Transverse colon (tissue), 4 donors: Measurements from ENCODE around the gene HSD17B8. TPM values are rescaled to one million over a fixed set of nuclear protein-coding genes. Genes with fewer than 3 reads are reported as not detected.

Source experiments
- DNase-seq: peaks from one replicate; pipeline ENCODE4 v3.0.0-alpha.2; 2019
- H3K27ac ChIP-seq, 4 donors: fragments of 200-600 bp; sonication (generic); 2 replicates each; pipeline ENCODE4 v1.5.1; 2016 to 2018; ENCODE audit warnings: inconsistent platforms in 4 of 4
- H3K27me3 ChIP-seq: fragments of 200-600 bp; sonication (generic); 2 replicates; pipeline ENCODE4 v1.5.1; 2017; ENCODE audit warnings: inconsistent platforms
- H3K36me3 ChIP-seq, 4 donors: fragments of 200-600 bp; sonication (generic); 2 replicates each; pipeline ENCODE4 v1.5.1; 2017 to 2019; ENCODE audit warnings: inconsistent platforms in 4 of 4
- H3K4me1 ChIP-seq, 4 donors: fragments of 200-600 bp; sonication (generic); 2 replicates each; pipeline ENCODE4 v1.5.1; 2017 to 2020; ENCODE audit warnings: inconsistent platforms in 4 of 4
- H3K4me3 ChIP-seq, 4 donors: fragments of 200-600 bp; sonication (generic); 1 replicate in 1 of 4; 2 replicates in 3 of 4; pipeline versions ENCODE4 v1.5.1 to v1.6.1; 2017 to 2019; ENCODE audit warnings: inconsistent platforms in 4 of 4
- H3K9me3 ChIP-seq, 2 donors: fragments of 200-600 bp; sonication (generic); 2 replicates each; pipeline ENCODE4 v1.5.1; 2017 to 2019; ENCODE audit warnings: inconsistent platforms in 2 of 2
- EP300 ChIP-seq: sonication (generic); formaldehyde crosslinking; IDR thresholded peaks from one replicate; pipeline ENCODE4 v1.6.1; 2017; ENCODE audit warnings: antibody characterized with exemption, low read depth
- POLR2A ChIP-seq: fragments of 450-650 bp; IDR thresholded peaks from one replicate; pipeline ENCODE4 v1.6.1; 2016; ENCODE audit warnings: antibody characterized with exemption, mild to moderate bottlenecking, moderate library complexity
- POLR2AphosphoS5 ChIP-seq, 3 donors: sonication (generic); formaldehyde crosslinking; IDR thresholded peaks; one replicate each; pipeline ENCODE4 v1.6.1; 2016; ENCODE audit warnings: antibody characterized with exemption in 3 of 3
- WGBS, 2 donors: methylation state at CpG; one replicate each; pipeline ENCODE4 v1.1.5; 2018; ENCODE audit warnings: low coverage in 1 of 2; 5-methylcytosine and 5-hydroxymethylcytosine counted together
- in situ Hi-C, 4 donors: fragments of 200-750 bp; cut with MboI; loops; one replicate each; pipeline versions ENCODE4 v1.15.0 to v1.15.1; 2017; ENCODE audit warnings: low sequenced_read_pairs in 3 of 4, low pct_ligation_motif_present in 1 of 4, low pct_unique_long_range_greater_than_20kb in 1 of 4
- intact Hi-C: fragments of 100-400 bp; cut with DNase I; formaldehyde crosslinking; loops from one replicate; pipeline ENCODE4 v1.15.1; 2023; ENCODE audit warnings: low total_unique reads
- total RNA-seq, 4 donors: library from RNA; depleted of rRNA; stranded (reverse); fragments of >200 nt; gene quantifications; one replicate each; pipeline ENCODE4 v1.1.0, GENCODE V29; 2016
- TF ChIP-seq, protein P1 (sequence below), 5 experiments: fragments of 200-600 bp in 3 of 5; fragments of 450-650 bp in 2 of 5; sonication (generic) in 3 of 5; IDR thresholded peaks; 1 replicate in 2 of 5; 2 replicates in 3 of 5; pipeline ENCODE4 v1.5.1; 2016 to 2017; ENCODE audit warnings: antibody characterized with exemption in 5 of 5, inconsistent platforms in 3 of 5, mild to moderate bottlenecking in 2 of 5, moderate library complexity in 1 of 5

The HSD17B8 gene
- total RNA-seq, 4 donors from 2014 or later, result 34.3 to 65.7 (median 43.1) TPM

GRCh38 chr6:33209856-33210255 is 5.4 kb downstream of the HSD17B8 start:
- Histone ChIP-seq H3K27me3 (peaks cover 18% of the 10 kb centered on the region), H3K9me3 (no peaks in the 10 kb centered on the region), H3K36me3 (peaks cover 0 to 11% (median 0%) of the 10 kb centered on the region in 4 donors), H3K4me1 (peaks cover 15 to 43% (median 23%) of the 10 kb centered on the region in 4 donors), H3K27ac (no peak overlapping the region), H3K4me3 (no peak overlapping the region)
- WGBS, 2 donors, result 96% methylated on average over 10 of the region's 10 CpGs; no CpG with 5 or more reads in 1 of the 2 donors
- intact Hi-C loops, result no loop called here
- DNase-seq, result no peak
- in situ Hi-C loops, result no loop called here
- TF ChIP-seq EP300 (no peak), POLR2A (no peak), POLR2AphosphoS5 (IDR thresholded peaks at IDR 0.05) (no peak)
- TF ChIP-seq, protein P1, sequence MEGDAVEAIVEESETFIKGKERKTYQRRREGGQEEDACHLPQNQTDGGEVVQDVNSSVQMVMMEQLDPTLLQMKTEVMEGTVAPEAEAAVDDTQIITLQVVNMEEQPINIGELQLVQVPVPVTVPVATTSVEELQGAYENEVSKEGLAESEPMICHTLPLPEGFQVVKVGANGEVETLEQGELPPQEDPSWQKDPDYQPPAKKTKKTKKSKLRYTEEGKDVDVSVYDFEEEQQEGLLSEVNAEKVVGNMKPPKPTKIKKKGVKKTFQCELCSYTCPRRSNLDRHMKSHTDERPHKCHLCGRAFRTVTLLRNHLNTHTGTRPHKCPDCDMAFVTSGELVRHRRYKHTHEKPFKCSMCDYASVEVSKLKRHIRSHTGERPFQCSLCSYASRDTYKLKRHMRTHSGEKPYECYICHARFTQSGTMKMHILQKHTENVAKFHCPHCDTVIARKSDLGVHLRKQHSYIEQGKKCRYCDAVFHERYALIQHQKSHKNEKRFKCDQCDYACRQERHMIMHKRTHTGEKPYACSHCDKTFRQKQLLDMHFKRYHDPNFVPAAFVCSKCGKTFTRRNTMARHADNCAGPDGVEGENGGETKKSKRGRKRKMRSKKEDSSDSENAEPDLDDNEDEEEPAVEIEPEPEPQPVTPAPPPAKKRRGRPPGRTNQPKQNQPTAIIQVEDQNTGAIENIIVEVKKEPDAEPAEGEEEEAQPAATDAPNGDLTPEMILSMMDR (IDR thresholded peaks at IDR 0.05), result no peak

DNA sequence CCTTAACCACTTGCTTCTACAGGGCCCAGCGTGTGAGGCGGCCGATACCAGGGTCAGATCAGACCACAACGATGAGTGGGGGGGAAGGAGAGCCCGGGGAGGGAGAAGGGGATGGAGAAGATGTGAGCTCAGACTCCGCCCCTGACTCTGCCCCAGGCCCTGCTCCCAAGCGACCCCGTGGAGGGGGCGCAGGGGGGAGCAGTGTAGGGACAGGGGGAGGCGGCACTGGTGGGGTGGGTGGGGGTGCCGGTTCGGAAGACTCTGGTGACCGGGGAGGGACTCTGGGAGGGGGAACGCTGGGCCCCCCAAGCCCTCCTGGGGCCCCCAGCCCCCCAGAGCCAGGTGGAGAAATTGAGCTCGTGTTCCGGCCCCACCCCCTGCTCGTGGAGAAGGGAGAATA is 6.7 kb downstream of the HSD17B8 start:
- Histone ChIP-seq H3K27ac (no peak overlapping the region), H3K27me3 (peaks cover 18% of the 10 kb centered on the region), H3K4me1 (peaks cover 11 to 36% (median 18%) of the 10 kb centered on the region in 4 donors), H3K4me3 (no peak overlapping the region), H3K36me3 (peaks cover 0 to 11% (median 0%) of the 10 kb centered on the region in 4 donors), H3K9me3 (no peaks in the 10 kb centered on the region)
- intact Hi-C loops, result no loop called here
- DNase-seq, result no peak
- TF ChIP-seq EP300 (no peak), POLR2AphosphoS5 (IDR thresholded peaks at IDR 0.05) (no peak), POLR2A (no peak)
- TF ChIP-seq, protein P1 (IDR thresholded peaks at IDR 0.05), result no peak
- in situ Hi-C loops, result no loop called here
- WGBS, 2 donors, result 85 to 94% methylated on average over 3 to 16 of the region's 17 CpGs

- intact Hi-C loops (no loop called here), in situ Hi-C loops (no loop called here)
- 84 to 87% methylated on average over 4 to 18 of the region's 18 CpGs for WGBS, 2 donors
- H3K27me3 ChIP-seq, result peaks cover 18% of the 10 kb centered on the region
- H3K4me3 ChIP-seq, result no peak overlapping the region
- H3K36me3 ChIP-seq, result peaks cover 0 to 11% (median 0%) of the 10 kb centered on the region in 4 donors
- H3K9me3 ChIP-seq, result no peaks in the 10 kb centered on the region
- H3K27ac ChIP-seq, result no peak overlapping the region
- no peak for DNase-seq
- TF ChIP-seq POLR2A (no peak), EP300 (no peak), POLR2AphosphoS5 (IDR thresholded peaks at IDR 0.05) (no peak)
- TF ChIP-seq, protein P1 (IDR thresholded peaks at IDR 0.05), result no peak
- H3K4me1 ChIP-seq, result peaks cover 11 to 36% (median 18%) of the 10 kb centered on the region in 4 donors
Observed at GRCh38 chr6:33211666-33212422, 7.4 kb downstream of the HSD17B8 start.

DNA sequence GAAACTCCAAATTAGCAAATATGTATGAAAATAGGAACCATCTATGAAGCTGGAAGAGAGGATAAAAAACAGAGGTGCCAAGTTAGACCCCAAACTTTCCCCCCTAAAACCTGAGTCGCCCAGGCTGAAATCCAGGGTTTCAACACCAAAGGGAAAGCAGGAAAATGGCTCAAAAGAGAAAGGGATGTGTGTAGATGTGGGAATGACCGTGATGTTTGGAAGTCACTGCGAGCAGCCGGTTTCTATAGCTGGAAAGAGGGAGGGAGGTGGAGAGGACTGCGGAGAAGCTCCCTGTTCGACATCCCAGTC is 8.4 kb downstream of the HSD17B8 start:
- Histone ChIP-seq H3K27me3 (peaks cover 18% of the 10 kb centered on the region), H3K9me3 (no peaks in the 10 kb centered on the region), H3K27ac (peak overlapping the region in 1 of 4 donors; percentile 3), H3K4me1 (peaks cover 4 to 27% (median 13%) of the 10 kb centered on the region in 4 donors), H3K4me3 (peak overlapping the region in 3 of 4 donors; percentile 14 to 47 (median 30)), H3K36me3 (peaks cover 0 to 11% (median 0%) of the 10 kb centered on the region in 4 donors)
- no peak for DNase-seq
- in situ Hi-C loops, result no loop called here
- WGBS, 2 donors, result 12 to 20% methylated on average over 1 to 6 of the region's 6 CpGs
- intact Hi-C loops, result no loop called here
- TF ChIP-seq EP300 (no peak), POLR2A (no peak), POLR2AphosphoS5 (IDR thresholded peaks at IDR 0.05) (no peak)
- TF ChIP-seq, protein P1 (IDR thresholded peaks at IDR 0.05), result no peak
